Stimulated activated CD4-positive, alpha-beta T cell treated with anti-CD3 and anti-CD28 coated beads, Interleukin-4, amount 100 ng/mL, for 48 hours (primary cell): ENCODE data around the gene P2RX2.

Experiments used
- DNase-seq, 2 donors: peaks; one replicate each; pipeline ENCODE4 v3.0.0-alpha.2; 2020; ENCODE audit warnings: low read depth in 2 of 2

Gene P2RX2

GRCh38 chr12:132618683-132619043 is at the start of gene P2RX2:
TSS of gene P2RX2 (plus strand) at chr12:132618776. CDS start at chr12:132618817, 41 bp downstream.
- no peak for DNase-seq

DNA sequence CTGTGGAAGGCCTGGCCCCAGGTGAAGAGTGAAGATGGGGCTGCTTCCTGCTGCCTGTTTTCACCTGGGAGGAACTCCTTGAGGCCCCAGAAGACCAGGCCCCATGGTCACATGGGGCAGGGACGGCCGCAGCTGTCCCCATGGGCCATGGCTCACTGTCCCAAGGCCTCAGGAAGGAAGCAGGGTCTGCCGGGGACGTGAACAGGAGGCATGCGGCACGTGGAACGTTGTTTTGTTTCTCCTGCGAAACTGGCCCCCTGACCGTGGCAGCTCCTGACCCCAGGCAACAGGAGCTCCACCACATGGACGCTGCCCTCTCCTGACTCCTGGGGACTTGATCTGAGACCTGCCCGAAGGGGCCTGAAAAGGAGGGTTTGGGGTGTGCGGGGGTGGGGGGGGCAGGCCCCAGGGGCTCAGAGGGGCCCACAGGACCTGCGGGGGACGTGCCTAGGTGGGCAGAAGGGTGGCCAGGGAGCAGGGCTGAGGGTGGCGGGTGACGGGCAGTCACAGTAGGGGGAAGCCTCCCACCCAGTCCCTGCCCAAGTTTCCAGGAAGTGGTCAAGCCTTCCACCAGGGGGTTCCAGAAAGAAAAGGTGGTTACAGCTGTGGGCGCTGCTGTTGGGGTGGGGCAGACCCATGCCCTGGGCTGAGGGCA is 49.6 kb upstream of the P2RX2 start:
- DNase-seq = no peak

DNA sequence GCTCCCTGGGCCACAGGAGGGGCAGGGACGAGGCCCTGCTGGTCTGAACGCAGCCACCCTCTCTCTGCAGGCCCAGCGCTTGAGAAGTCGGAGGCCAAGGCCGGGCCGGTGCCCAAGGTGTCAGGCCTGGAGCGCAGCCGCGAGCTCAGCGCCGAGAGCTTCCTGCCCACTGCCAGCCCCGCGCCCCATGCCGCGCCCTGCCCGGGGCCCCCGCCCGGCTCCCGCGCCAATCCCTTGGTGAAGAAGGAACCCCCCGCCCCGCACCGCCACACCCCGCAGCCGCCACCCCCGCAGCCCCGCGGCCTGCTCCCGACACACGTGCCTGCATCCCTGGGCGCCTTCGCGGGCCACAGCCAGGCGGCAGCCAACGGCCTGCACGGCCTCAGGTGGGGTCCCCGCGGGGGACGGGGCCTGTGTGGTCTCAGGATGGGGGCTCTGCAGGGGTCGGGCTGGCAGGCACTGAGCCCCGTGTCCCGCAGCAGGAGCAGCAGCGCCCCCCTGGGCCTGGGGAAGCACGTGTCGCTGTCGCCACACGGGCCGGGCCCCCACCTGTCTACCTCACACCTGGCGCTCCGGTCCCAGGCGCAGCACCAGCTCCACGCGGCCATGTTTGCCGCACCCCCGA is 48.6 kb upstream of the P2RX2 start:
- DNase-seq = no peak

DNA sequence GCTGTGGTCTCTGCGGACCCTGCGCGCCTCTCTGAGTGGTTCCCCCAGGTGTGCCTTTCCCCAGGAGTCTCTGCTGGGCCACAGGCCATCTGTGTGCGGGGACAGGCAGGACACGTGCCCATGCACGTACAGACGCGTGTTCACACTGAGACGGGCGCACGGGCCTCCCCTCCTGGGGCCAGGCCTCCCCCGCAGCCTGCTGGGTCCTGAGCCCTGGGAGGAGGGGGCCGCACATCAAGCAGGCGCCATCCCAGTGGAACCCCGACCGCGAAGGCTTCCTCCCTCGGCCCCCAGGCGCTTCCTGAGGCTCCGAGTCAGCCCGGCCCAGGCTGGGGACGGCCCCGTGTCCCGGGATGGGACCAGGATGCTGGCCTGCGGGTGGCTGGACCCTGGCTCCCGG is 47.9 kb upstream of the P2RX2 start:
- no peak for DNase-seq

GRCh38 chr12:132571051-132571450 is 47.5 kb upstream of the P2RX2 start:
- DNase-seq = no peak

- no peak for DNase-seq
These were observed 47.0 kb upstream of the P2RX2 start for GRCh38 chr12:132571598-132571997.

DNA sequence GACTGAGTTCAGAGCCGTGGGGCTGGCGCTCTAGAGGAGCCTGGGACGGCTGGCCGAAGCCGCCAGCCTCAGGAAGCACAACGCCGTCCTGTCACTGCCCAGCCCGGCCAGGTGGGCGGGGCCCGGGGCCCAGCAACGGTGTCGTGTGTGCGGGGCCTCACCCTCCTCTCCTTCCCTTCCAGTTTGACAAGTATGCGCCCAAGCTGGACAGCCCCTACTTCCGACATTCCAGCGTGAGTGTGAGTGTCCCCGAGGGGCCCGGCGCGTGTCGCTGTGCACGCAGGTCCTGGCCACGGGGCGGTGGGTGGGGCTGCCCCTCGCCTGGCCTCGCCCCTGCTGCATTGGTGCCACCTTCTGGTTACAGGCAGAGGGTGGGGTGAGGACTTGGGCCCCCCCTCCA is 46.5 kb upstream of the P2RX2 start:
- DNase-seq = no peak

GRCh38 chr12:132572801-132573760 is 45.5 kb upstream of the P2RX2 start:
- DNase-seq = no peak

DNA sequence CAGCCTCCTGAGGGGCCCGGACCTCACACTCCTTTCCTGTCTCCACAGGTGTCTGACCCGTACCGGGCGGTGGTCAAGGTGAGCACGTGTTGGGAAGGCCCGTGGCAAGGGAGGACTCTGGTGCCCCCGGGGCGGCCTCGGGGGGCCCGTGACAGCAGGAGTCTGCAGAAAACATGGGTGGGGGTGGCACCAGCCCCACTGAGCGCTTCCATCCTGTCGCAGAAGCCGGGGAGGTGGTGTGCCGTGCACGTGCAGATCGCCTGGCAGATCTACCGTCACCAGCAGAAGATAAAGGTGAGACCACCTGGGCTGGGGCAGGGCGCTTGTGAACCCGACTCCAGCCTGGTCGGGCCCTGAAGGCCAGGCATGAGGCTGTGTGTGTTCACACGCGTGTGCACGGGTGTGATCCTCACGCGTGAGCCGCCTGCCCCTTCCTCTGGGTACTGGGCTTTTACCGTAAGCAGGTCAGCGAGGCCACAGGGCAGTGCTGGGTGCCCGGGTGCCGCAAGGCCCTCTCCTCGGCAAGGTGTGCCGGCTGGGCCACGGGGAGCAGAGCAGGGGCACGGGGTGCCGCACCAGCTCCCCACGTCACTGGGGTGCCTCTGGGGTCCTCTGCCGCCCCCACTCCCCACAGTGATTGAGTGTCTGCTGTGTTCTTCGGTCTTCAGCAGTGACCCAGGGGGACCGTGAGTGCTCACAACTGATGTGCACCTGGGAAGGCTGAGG is 44.1 kb upstream of the P2RX2 start:
- DNase-seq = no peak

GRCh38 chr12:132575661-132576060 is 42.9 kb upstream of the P2RX2 start:
- DNase-seq = no peak

GRCh38 chr12:132576701-132577100 is 41.9 kb upstream of the P2RX2 start:
- no peak for DNase-seq

DNA sequence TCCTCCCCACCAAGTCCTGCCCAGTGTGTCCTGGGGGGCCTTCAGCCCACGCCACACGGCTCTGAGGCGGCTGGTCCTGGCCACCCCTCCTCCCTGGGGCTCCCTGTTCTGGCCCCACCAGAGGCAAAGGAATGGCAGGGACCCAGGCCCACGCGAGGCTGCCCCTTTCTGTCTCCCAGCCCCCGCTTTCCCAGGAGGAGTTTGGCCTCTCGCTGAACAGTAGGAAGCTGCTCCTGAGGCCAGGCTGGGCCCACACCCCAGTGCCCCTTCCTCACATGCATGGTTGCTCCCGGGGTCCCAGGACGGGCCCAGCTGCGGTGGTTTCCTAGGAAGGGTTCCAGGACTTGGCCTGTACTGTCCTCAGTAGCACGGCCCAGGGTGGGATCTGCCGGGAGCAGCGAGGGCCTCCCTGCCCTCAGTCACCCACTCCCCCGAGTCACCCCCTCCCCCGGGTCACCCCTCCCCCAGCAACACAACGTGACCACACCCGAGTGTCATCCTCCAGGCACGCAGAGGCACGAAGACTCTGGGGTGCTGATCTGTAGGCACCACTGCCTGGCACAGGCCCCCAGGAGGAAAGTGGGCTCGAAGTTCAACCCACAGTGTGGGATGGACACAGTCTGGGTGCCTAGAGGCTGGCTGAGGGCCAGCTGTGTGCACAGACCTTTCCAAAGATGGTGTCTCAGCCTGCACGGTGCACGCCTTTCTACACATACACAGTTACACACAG is 41.2 kb upstream of the P2RX2 start:
- DNase-seq = no peak

GRCh38 chr12:132578118-132578517 is 40.5 kb upstream of the P2RX2 start:
- no peak for DNase-seq

- no peak for DNase-seq
These were observed 39.8 kb upstream of the P2RX2 start for GRCh38 chr12:132578826-132579225.

DNA sequence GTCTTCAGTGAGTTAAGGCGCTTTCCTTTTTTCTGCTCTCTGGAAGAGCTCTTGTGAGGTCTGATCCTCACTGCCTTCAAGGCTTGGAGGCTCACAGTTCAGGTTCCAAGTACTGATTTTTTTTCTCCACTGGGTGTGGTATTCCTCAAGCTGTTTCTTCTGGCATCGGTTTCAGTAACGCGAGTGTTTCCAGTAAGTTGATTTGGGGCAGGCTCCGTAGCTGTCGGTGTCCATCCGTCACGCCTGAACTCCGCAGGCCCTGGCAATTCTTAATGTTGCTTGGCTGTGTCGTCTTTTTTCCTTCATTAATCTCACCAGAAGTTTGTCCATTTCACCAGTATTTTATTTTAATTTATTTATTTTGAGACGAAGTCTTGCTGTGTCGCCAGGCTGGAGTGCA is 38.8 kb upstream of the P2RX2 start:
- DNase-seq = no peak

DNA sequence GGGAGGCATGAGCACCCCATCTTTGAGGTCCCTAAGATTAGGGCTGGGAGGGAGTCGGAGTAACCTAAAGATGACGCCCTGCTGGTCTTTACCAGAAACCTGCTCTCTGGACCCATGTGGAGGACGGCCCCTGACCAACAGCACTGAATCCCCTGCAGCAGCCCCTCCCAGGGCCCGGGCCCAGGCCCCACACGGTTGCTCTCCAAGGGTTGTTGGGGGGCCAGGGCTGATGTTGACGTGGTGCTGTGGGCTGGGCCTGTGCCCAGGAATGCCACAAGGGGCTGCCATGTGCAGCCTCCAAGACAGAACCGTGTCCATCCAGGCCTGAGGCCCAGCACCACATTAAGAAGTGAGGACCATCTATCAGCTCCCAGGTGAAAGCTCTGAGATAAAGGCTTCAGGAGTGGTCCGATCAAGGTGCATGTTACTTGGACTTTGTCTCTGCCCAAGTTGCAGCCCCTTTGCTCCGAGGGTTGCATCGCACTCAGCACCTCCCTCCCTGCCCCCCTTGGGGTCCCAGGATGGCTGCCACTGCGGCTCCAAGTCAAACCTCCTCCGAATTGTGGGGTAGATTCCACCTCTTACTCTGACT is 37.8 kb upstream of the P2RX2 start:
- DNase-seq = no peak

- no peak for DNase-seq
These were observed 37.1 kb upstream of the P2RX2 start for GRCh38 chr12:132581348-132582057.

- DNase-seq = no peak
These were observed 36.5 kb upstream of the P2RX2 start for GRCh38 chr12:132582058-132582420.

GRCh38 chr12:132582582-132583410 is 35.8 kb upstream of the P2RX2 start:
- DNase-seq = no peak

GRCh38 chr12:132583411-132583710 is 35.2 kb upstream of the P2RX2 start:
- no peak for DNase-seq
